Endothelial cell of umbilical vein (primary cell): Measurements from ENCODE around the gene MPZL2.

Experiments used
- CTCF ChIP-seq, 2 donors: IDR thresholded peaks; 1 replicate in 1 of 2; 2 replicates in 1 of 2; pipeline ENCODE4 v1.5.1; 2011; ENCODE audit warnings: low read length in 2 of 2, mild to moderate bottlenecking in 2 of 2, moderate library complexity in 2 of 2, control low read depth in 1 of 2, inconsistent platforms in 1 of 2, low read depth in 1 of 2; ENCODE audit not compliant: insufficient read depth in 1 of 2; ENCODE audit errors: extremely low read depth in 1 of 2
- EZH2 ChIP-seq: IDR thresholded peaks from 2 replicates; pipeline ENCODE4 v1.6.1; 2012; ENCODE audit warnings: borderline replicate concordance, low read depth, mild to moderate bottlenecking, moderate library complexity, low read length, inconsistent platforms; ENCODE audit not compliant: severe bottlenecking
- GATA2 ChIP-seq: IDR thresholded peaks from 2 replicates; pipeline ENCODE4 v1.7.0; 2011; ENCODE audit warnings: low read depth, mild to moderate bottlenecking, moderate library complexity, mixed read lengths, low read length; ENCODE audit not compliant: insufficient read length, insufficient read depth
- MAX ChIP-seq: IDR thresholded peaks from 2 replicates; pipeline ENCODE4 v1.6.1; 2011; ENCODE audit not compliant: insufficient read depth, insufficient read length
- POLR2AphosphoS5 ChIP-seq: IDR thresholded peaks from 2 replicates; pipeline ENCODE4 v1.6.1; 2012; ENCODE audit warnings: low read depth, mild to moderate bottlenecking, control low read depth, low read length, moderate library complexity; ENCODE audit not compliant: insufficient read depth

GRCh38 chr11:118205606-118206378, 58.3 kb downstream of the MPZL2 start:
- TF ChIP-seq EZH2 (no peak), CTCF (IDR thresholded peaks at IDR 0.05; ENCODE audit: extremely low read depth in 1 of 2, insufficient read depth in 1 of 2, low read depth in 1 of 2, low read length in 2 of 2) (no peak), POLR2AphosphoS5 (no peak), GATA2 (no peak), MAX (no peak)
